IMR-90 (cell line): ENCODE results near the gene BUB1B. TPM values are rescaled to one million over a fixed set of nuclear protein-coding genes. Genes with fewer than 3 reads are reported as not detected.

Experiments used
- ATAC-seq: fragments of 200-7000 bp; cut with Tn5 transposase; 2 replicates; pipeline ENCODE4 v1.9.1; 2020; ENCODE audit warnings: low read depth, mild to moderate bottlenecking, moderate library complexity
- BruUV-seq: library from RNA; stranded (reverse); fragments of 400-500 nt; replicated peaks from 2 replicates; lab custom pipeline; 2021; lab: Mats Ljungman, UMichigan
- CTCF ChIA-PET: fragments of 300-600 bp; formaldehyde crosslinking; extraction: SDS; loops from one replicate; lab custom pipeline; 2021; ENCODE audit warnings: antibody characterized with exemption; lab: Yijun Ruan, JAX
- POLR2A ChIA-PET: fragments of 300-600 bp; sonication (Branson Sonifier 250); formaldehyde crosslinking; loops from one replicate; lab custom pipeline; 2022; ENCODE audit warnings: antibody characterized with exemption; ENCODE audit not compliant: unreplicated experiment; lab: Charles Lee
- DNase-seq: peaks from one replicate; pipeline ENCODE4 v3.0.0; 2013
- H2AFZ ChIP-seq: replicated peaks from 2 replicates; pipeline ENCODE3; 2013; ENCODE audit warnings: low read length, mild to moderate bottlenecking; ENCODE audit not compliant: poor library complexity
- H2AK5ac ChIP-seq: 2 replicates; pipeline ENCODE4 v1.6.1; 2013; ENCODE audit warnings: low read depth, low read length, inconsistent platforms
- H2AK9ac ChIP-seq: replicated peaks from 2 replicates; pipeline ENCODE3; 2013; ENCODE audit warnings: mild to moderate bottlenecking, low read depth, low read length, moderate library complexity; ENCODE audit not compliant: poor library complexity
- H2BK120ac ChIP-seq: 2 replicates; pipeline ENCODE4 v1.6.1; 2013; ENCODE audit warnings: low read depth, low read length, inconsistent platforms
- H2BK15ac ChIP-seq: 3 replicates; pipeline ENCODE4 v1.6.1; 2013; ENCODE audit warnings: low read depth, low read length, inconsistent platforms
- H2BK20ac ChIP-seq: 2 replicates; pipeline ENCODE4 v1.6.1; 2013; ENCODE audit warnings: low read depth, mild to moderate bottlenecking, inconsistent platforms, low read length, moderate library complexity
- H2BK5ac ChIP-seq: 2 replicates; pipeline ENCODE4 v1.6.1; 2013; ENCODE audit warnings: mild to moderate bottlenecking, low read depth, low read length, inconsistent platforms; ENCODE audit not compliant: poor library complexity, severe bottlenecking
- H3K14ac ChIP-seq: replicated peaks from 2 replicates; pipeline ENCODE4 v1.6.1; 2013; ENCODE audit warnings: low read depth, low read length, inconsistent platforms
- H3K18ac ChIP-seq: 2 replicates; pipeline ENCODE4 v1.6.1; 2013; ENCODE audit warnings: low read depth, low read length, control low read depth
- H3K23ac ChIP-seq: 2 replicates; pipeline ENCODE4 v1.6.1; 2013; ENCODE audit warnings: low read depth, low read length, inconsistent platforms
- H3K27ac ChIP-seq: 2 replicates; pipeline ENCODE4 v1.5.1; 2013; ENCODE audit warnings: mild to moderate bottlenecking, control low read depth, low read length; ENCODE audit not compliant: insufficient read depth
- H3K27me3 ChIP-seq: 2 replicates; pipeline ENCODE4 v1.6.1; 2013; ENCODE audit warnings: low read length; ENCODE audit not compliant: control insufficient read depth, insufficient read depth
- H3K36me3 ChIP-seq: 2 replicates; pipeline ENCODE4 v1.6.1; 2013; ENCODE audit warnings: low read length, mixed read lengths; ENCODE audit not compliant: control insufficient read depth, insufficient read depth
- H3K4ac ChIP-seq: 2 replicates; pipeline ENCODE4 v1.6.1; 2013; ENCODE audit warnings: low read depth, low read length, inconsistent platforms
- H3K4me1 ChIP-seq: 2 replicates; pipeline ENCODE4 v1.6.1; 2013; ENCODE audit warnings: low read length, mixed read lengths; ENCODE audit not compliant: control insufficient read depth, insufficient read depth
- H3K4me2 ChIP-seq: 2 replicates; pipeline ENCODE4 v1.6.1; 2013; ENCODE audit warnings: low read depth, mild to moderate bottlenecking, control low read depth, low read length, moderate library complexity
- H3K4me3 ChIP-seq: 2 replicates; pipeline ENCODE4 v1.5.1; 2013; ENCODE audit warnings: low read depth, mild to moderate bottlenecking, control low read depth, low read length, moderate library complexity; ENCODE audit not compliant: insufficient read depth
- H3K56ac ChIP-seq: 2 replicates; pipeline ENCODE4 v1.6.1; 2013; ENCODE audit warnings: low read length, inconsistent platforms; ENCODE audit not compliant: insufficient read depth; ENCODE audit errors: extremely low read depth
- H3K79me1 ChIP-seq, 2 experiments: 2 replicates each; pipeline ENCODE4 v1.6.1; 2013; ENCODE audit warnings: low read length in 2 of 2, inconsistent platforms in 1 of 2, low read depth in 1 of 2
- H3K9ac ChIP-seq: 2 replicates; pipeline ENCODE4 v1.6.1; 2013; ENCODE audit warnings: low read depth, low read length, control low read depth
- H3K9me1 ChIP-seq: 2 replicates; pipeline ENCODE4 v1.6.1; 2013; ENCODE audit warnings: low read length, inconsistent platforms; ENCODE audit not compliant: insufficient read depth
- H3K9me3 ChIP-seq: 2 replicates; pipeline ENCODE4 v1.6.1; 2013; ENCODE audit warnings: low read length; ENCODE audit not compliant: control insufficient read depth, insufficient read depth
- H4K20me1 ChIP-seq: 2 replicates; pipeline ENCODE4 v1.6.1; 2013; ENCODE audit warnings: low read length, inconsistent platforms; ENCODE audit not compliant: insufficient read depth
- H4K5ac ChIP-seq: 2 replicates; pipeline ENCODE4 v1.6.1; 2013; ENCODE audit warnings: mild to moderate bottlenecking, low read depth, low read length, control low read depth
- H4K8ac ChIP-seq, 2 experiments: 2 replicates each; pipeline ENCODE4 v1.6.1; 2013; ENCODE audit warnings: low read depth in 2 of 2, low read length in 2 of 2, control low read depth in 1 of 2, inconsistent platforms in 1 of 2
- H4K91ac ChIP-seq: 2 replicates; pipeline ENCODE4 v1.6.1; 2013; ENCODE audit warnings: low read depth, low read length, inconsistent platforms; ENCODE audit not compliant: insufficient read depth
- BHLHE40 ChIP-seq: fragments of 150-350 bp; IDR thresholded peaks from 2 replicates; pipeline ENCODE4 v1.6.1; 2016; ENCODE audit warnings: mild to moderate bottlenecking, low read depth, low read length
- CEBPB ChIP-seq: IDR thresholded peaks from 2 replicates; pipeline ENCODE4 v1.6.1; 2012; ENCODE audit warnings: low read depth, low read length, improper control_type of control experiment
- CHD1 ChIP-seq: IDR thresholded peaks from 2 replicates; pipeline ENCODE4 v1.6.1; 2012; ENCODE audit warnings: low read depth, low read length, improper control_type of control experiment
- CTCF ChIP-seq: conservative IDR thresholded peaks from 2 replicates; pipeline ENCODE4 v1.5.1; 2012; ENCODE audit warnings: mild to moderate bottlenecking, low read depth, low read length, improper control_type of control experiment
- ELK1 ChIP-seq: fragments of 150-350 bp; IDR thresholded peaks from 2 replicates; pipeline ENCODE4 v1.6.1; 2016; ENCODE audit warnings: low read depth, mild to moderate bottlenecking, low read length, moderate library complexity, borderline replicate concordance
- FOS ChIP-seq: fragments of 150-350 bp; IDR thresholded peaks from 2 replicates; pipeline ENCODE4 v1.6.1; 2016; ENCODE audit warnings: low read depth, low read length
- MAFK ChIP-seq: IDR thresholded peaks from 2 replicates; pipeline ENCODE4 v1.6.1; 2012; ENCODE audit warnings: low read depth, low read length, improper control_type of control experiment
- MAZ ChIP-seq: IDR thresholded peaks from 2 replicates; pipeline ENCODE4 v1.6.1; 2012; ENCODE audit warnings: low read depth, mild to moderate bottlenecking, low read length, improper control_type of control experiment, moderate library complexity, borderline replicate concordance
- MXI1 ChIP-seq: IDR thresholded peaks from 2 replicates; pipeline ENCODE4 v1.6.1; 2012; ENCODE audit warnings: low read depth, mild to moderate bottlenecking, low read length, moderate library complexity, borderline replicate concordance
- NFE2L2 ChIP-seq: fragments of 150-350 bp; IDR thresholded peaks from 2 replicates; pipeline ENCODE4 v1.6.1; 2016; ENCODE audit warnings: low read depth, mild to moderate bottlenecking, low read length
- POLR2A ChIP-seq: IDR thresholded peaks from 2 replicates; pipeline ENCODE4 v1.6.1; 2012; ENCODE audit warnings: mild to moderate bottlenecking, low read depth, low read length
- RAD21 ChIP-seq: IDR thresholded peaks from 2 replicates; pipeline ENCODE4 v1.6.1; 2012; ENCODE audit warnings: low read length, improper control_type of control experiment
- RCOR1 ChIP-seq: IDR thresholded peaks from 2 replicates; pipeline ENCODE4 v1.6.1; 2012; ENCODE audit warnings: mild to moderate bottlenecking, low read length, improper control_type of control experiment; ENCODE audit not compliant: insufficient replicate concordance
- RFX5 ChIP-seq: IDR thresholded peaks from 2 replicates; pipeline ENCODE4 v1.8.0; 2012; ENCODE audit warnings: low read depth, mild to moderate bottlenecking, low read length, moderate library complexity
- SMC3 ChIP-seq: fragments of 150-350 bp; IDR thresholded peaks from 2 replicates; pipeline ENCODE4 v1.6.1; 2016; ENCODE audit warnings: low read depth, mild to moderate bottlenecking, antibody characterized with exemption, low read length, moderate library complexity
- USF2 ChIP-seq: fragments of 150-350 bp; IDR thresholded peaks from 2 replicates; pipeline ENCODE4 v1.6.1; 2017; ENCODE audit warnings: mild to moderate bottlenecking, antibody characterized with exemption, low read length, low read depth
- WGBS, 2 experiments: methylation state at CpG; one replicate each; pipeline versions ENCODE4 v1.1.5 to v1.1.7; 2013; ENCODE audit warnings: missing lambda C conversion rate in 2 of 2; ENCODE audit not compliant: insufficient read length in 1 of 2; ENCODE audit errors: extremely low coverage in 2 of 2; 5-methylcytosine and 5-hydroxymethylcytosine counted together
- dilution Hi-C: fragments of 300-500 bp; cut with HindIII; formaldehyde crosslinking; loops from one replicate; pipeline ENCODE4 v1.14.3; 2018; ENCODE audit warnings: low sequenced_read_pairs; ENCODE audit not compliant: unreplicated experiment
- in situ Hi-C: fragments of 300-500 bp; cut with MboI; formaldehyde crosslinking; loops from 3 replicates; pipeline ENCODE4 v1.14.3; 2019; ENCODE audit warnings: low sequenced_read_pairs, inconsistent platforms, mixed read lengths
- intact Hi-C: fragments of 100-400 bp; cut with micrococcal nuclease; formaldehyde crosslinking; loops from 2 replicates; pipeline ENCODE4 v1.10.0; 2022
- polyA plus RNA-seq, 3 experiments: library from polyadenylated mRNA; depleted of rRNA; stranded (reverse); fragments of >200 nt; gene quantifications; 2 replicates each; pipeline ENCODE4 v1.2.3, GENCODE V29; 2012; ENCODE audit warnings: low replicate concordance in 1 of 3
- total RNA-seq: library from RNA; depleted of rRNA; stranded (reverse); fragments of >200 nt; gene quantifications from 2 replicates; pipeline ENCODE4 v1.2.3, GENCODE V29; 2012

Gene BUB1B
- total and polyA plus RNA-seq, 2 of the 4 experiments (the other 2 are of a cell fraction): 15.6 to 24.7 TPM

- in situ Hi-C loops: no loop called here
- H2AK9ac ChIP-seq: no peak overlapping the region
Observed at GRCh38 chr15:40155270-40155910, 5.5 kb upstream of the BUB1B start.

More at GRCh38 chr15:40155270-40155910, 5.5 kb upstream of the BUB1B start:
- no peak overlapping the region for H2BK5ac ChIP-seq
- no peak overlapping the region for H3K56ac ChIP-seq
- H3K9ac ChIP-seq: no peak overlapping the region
- dilution Hi-C loops (no loop called here), intact Hi-C loops (no loop called here)
- H3K79me1 ChIP-seq: no peaks in the 10 kb centered on the region
- H2BK120ac ChIP-seq: no peak overlapping the region
- H2AK5ac ChIP-seq: no peak overlapping the region
- H3K9me1 ChIP-seq: no peaks in the 10 kb centered on the region
- no peak overlapping the region for H2AFZ ChIP-seq
- no peak overlapping the region for H3K4me2 ChIP-seq
- 0 out of 2 replicates have a peak, but pooled peaks cover 1% of the 10 kb centered on the region for H3K4me1 ChIP-seq
- no peaks in the 10 kb centered on the region for H3K36me3 ChIP-seq
- H4K20me1 ChIP-seq: no peaks in the 10 kb centered on the region
- TF ChIP-seq USF2: no peak
- TF ChIP-seq CEBPB: no peak
- no peak for TF ChIP-seq MAFK
- TF ChIP-seq FOS: no peak
- no peak for TF ChIP-seq BHLHE40
- TF ChIP-seq MXI1: no peak
- TF ChIP-seq RAD21: no peak
- no peak for TF ChIP-seq CHD1
- TF ChIP-seq ELK1: no peak
- no peak for TF ChIP-seq POLR2A
- TF ChIP-seq RCOR1: no peak
- no peak for TF ChIP-seq NFE2L2
- no peak for TF ChIP-seq SMC3
- TF ChIP-seq CTCF: no peak
- no peak for TF ChIP-seq RFX5
- no peak for TF ChIP-seq MAZ
- no peak overlapping the region for H3K27ac ChIP-seq
- no peaks in the 10 kb centered on the region for H3K27me3 ChIP-seq
- no peak overlapping the region for H4K5ac ChIP-seq
- H2BK15ac ChIP-seq: no peak overlapping the region
- no peak overlapping the region for H3K23ac ChIP-seq
- no peak overlapping the region for H3K4ac ChIP-seq
- DNase-seq (no peak), ATAC-seq (no peak)
- no peak overlapping the region for H3K18ac ChIP-seq
- no TSS peak for BruUV-seq
- H3K9me3 ChIP-seq: no peaks in the 10 kb centered on the region
- CTCF ChIA-PET: no interaction called here
- 55% methylated on average over 2 of the region's 5 CpGs; no CpG with 5 or more reads in 1 of the 2 experiments for WGBS, 2 experiments
- H4K91ac ChIP-seq: no peak overlapping the region
- no peak overlapping the region for H4K8ac ChIP-seq
- no peak overlapping the region for H2BK20ac ChIP-seq
- POLR2A ChIA-PET: no interaction called here
- no peak overlapping the region for H3K14ac ChIP-seq
- no peak overlapping the region for H3K4me3 ChIP-seq
